ENCODE results near the gene SLC2A4. TPM values are rescaled to one million over a fixed set of nuclear protein-coding genes. Genes with fewer than 3 reads are reported as not detected.
A peak's percentile ranks its signal among the peaks of the same experiment; 100 is the strongest.
"Not testable (repeated sequence)": the region's sequence is repeated elsewhere in the genome, so short reads cannot be mapped to it uniquely, and the experiment has no call there.

SLC2A4 gene
- polyA plus RNA-seq, 5 donors = 0.80 to 2.7 (median 1.2) TPM

DNA sequence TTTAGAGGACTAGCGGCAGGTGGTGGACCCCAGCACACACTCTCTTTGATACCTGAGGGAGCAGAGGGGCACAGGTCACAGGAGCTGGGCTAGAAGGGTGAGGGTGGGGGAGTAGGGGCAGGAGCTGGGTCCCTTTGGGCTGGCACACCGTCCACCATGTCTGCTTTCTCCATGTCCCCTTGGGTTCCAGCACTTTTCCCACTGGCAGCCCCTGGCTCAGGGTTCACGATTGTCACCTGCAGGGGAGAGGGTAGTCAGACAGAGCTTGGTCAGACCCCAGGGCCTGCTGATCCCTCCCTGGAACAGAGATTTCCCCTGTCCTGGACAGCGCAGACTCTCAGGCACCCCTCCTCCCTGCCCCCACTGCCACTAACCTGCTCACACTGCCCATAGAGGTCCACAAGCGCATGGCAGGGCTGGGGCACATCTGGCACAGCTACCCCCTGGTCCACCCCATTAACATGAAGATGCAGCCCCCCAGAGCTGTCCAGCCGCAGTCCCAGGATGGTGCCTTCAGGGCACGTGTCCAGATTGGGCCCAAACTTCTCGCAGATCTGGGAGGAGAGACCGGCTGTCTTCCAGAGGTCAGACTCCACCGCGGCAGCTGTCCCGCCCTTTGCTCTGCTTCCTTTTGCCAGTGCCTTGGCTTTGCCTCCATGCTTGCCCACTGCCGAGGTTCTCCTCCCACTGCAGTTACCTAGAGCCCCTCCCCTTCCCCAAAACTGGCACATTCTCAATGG, 36.8 kb downstream of the SLC2A4 start:
- DNase-seq = no peak

DNA sequence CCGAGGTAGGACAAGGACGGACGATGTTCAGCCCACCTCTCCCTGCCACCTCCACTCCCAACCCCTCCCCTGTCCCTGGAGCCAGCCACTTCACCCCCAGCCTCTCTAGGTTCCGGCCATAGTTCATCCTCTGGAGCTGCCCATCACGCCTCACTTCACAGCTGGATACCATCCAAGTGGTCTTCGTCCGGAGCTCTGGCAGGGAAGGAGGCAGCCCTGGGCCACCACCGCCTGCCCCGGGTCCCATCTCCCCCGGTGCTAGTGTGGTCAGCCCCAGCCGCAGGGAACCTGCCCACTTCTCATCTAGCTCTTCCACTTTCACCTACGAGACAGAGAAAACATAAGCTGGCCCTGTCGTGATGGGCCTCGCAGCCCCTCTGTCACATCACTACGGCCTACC, 39.9 kb downstream of the SLC2A4 start:
- DNase-seq = no peak

DNA sequence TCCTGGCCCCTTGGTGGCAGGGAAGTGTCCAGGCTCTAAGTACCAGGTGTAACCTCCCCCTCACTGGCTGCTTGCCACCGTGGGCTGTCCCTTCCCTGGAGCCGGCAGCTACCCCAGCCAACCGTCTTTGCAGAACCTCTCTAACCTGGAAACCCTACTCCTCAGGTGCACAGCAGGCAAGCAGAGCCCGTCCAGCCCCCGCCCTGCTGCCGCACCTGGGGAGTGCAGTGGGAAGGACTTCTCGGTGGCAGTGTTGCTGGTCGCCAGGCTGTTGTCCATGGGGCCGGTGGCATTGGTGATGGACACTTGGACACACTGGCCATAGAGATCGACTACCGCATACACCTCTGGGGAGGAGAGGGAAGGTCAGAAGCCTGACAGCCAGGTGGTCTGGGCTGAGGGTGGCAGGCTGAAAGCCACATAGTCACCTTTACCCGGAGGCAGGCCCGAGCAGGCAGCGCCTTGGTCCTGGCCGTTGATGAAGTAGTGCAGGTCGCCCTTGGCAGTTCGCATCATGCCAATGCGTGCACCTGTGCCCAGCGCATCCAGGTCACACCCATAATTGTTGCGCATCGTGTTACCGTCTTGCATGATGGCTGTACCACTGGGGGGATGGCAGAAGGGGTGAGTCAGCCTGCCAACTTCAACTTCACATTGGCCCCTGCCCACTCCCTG, 41.1 kb downstream of the SLC2A4 start:
- DNase-seq = no peak

DNA sequence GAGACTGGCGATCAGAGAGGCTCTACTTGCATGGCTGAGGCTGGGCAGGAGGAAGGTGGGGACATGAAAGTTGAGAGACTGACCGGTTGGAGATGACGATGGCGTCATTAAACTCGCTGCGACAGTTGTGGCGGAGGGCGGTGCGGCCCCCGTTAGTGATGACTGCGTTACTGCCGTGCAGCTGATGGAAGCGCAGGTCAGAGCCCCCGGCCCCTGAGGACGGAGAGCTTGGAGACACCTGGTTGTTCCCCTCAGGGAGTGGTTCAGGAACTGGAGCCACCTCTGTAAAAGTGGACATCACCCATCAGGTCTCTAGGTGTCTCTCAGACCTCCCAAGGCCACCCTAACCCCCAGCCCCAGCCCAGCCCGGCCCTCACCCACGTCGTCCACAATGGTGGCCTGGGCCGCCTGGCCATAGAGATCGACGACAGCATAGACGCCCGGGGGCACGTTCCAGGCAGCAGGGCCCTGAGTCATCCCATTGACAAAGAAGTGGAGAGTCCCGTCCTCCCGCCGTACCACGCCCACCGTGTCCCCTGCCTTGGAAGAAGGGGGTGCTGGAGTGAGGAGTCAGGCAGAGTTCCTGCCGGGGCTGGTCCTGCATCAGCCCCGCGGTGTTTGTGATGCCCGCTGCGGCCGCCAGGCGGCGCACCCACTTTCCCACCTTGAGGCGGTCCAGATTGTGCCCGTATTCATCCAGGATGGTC, 42.4 kb downstream of the SLC2A4 start:
- DNase-seq = no peak

DNA sequence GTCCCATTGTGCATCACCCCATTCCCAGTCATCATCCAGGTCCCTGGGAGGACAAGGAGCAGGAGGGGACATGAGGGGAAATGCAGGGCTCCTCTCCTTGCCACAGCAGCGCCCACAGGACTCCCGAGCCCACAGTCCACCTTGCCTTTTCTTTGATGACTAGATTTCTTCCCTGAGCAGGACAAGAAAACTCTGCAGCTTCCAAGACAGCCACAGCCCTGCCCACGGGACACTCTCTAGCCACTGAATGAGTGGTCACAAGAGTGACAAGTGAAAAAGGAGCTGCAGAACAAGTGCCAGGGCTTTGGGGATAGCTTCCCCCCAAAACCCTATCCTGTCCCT, 42.9 kb downstream of the SLC2A4 start:
- no peak for DNase-seq

DNA sequence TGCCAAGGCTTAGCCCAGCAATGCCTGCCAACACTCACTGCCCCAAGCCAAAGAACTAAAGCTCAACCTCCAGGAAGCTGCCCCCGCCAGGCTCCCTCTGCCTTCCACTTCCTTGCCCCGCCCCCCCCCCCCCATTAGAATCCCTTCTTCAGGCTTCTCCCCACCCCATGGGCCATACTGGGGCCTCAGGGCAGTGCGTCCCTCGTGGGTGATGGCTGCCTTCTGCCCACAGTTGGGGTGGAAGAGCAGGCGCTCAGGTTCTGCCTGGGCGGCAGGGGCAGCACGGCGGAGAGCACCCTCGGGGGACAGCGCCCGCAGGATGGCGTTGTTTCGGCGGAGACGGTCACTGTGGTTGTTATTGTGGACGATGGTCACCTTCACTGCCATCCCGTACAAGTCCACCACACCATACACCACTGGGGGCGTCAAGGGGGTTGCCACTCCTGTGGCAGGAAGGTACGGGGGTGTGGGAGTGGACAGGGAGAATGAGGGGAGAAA, 43.6 kb downstream of the SLC2A4 start:
- no peak for DNase-seq

DNA sequence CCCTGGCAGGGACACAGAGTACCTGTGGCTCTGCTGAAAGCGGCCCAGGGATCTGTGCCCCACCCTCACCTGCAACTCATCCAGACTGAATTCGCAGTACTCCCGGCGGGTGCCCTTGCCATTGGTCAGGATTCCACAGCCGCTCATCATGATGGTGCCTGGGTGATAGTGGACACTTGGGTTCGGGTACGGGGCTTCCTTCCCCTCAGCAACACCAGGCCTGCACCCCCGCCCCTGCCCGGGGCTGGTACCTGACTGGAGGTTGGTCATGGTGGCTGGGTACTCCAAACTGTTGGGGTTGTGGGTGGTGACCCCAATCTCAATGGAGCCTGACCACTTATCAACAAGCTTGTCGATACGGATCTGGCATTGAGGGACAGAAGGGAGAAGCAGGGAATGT, 44.7 kb downstream of the SLC2A4 start:
- DNase-seq = no peak

DNA sequence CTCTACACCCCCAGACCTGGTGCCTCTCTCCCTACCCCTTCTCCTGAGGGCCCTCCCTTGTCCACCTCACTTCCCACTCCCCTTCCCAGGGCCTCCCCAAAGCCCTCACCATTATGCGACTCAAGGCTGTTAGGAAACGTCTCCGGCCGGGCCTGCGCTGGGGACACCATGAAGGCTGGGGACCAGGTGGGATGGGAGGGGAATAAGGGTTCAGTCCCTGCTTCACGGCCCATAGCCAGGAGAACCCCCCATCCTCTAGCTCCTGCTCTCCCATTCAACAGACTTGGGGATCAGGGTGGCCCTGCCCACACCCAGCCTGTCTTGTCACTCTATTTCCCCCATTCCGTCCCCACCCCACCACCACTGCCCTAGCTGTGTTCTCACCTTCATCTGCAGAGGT, 45.5 kb downstream of the SLC2A4 start:
- no peak for DNase-seq

DNA sequence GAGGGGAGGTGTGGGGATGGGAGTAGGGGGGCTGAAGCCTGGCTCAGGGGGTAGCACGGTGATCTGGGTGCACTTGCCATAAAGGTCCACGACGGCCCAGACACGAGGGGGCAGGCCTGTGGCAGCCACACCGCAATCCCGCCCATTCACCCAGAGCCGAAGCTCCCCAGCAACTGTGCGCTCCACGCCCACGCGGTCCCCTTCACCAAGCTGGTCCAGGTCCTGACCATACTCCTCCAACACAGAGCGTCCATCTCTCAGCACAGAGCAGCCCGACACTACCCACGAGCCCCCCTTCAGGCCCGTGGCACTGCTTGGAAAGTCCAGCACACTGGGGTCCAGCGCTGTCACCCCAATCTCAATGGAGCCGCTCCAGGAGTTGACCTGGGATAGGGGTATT, 46.0 kb downstream of the SLC2A4 start:
- DNase-seq = no peak

DNA sequence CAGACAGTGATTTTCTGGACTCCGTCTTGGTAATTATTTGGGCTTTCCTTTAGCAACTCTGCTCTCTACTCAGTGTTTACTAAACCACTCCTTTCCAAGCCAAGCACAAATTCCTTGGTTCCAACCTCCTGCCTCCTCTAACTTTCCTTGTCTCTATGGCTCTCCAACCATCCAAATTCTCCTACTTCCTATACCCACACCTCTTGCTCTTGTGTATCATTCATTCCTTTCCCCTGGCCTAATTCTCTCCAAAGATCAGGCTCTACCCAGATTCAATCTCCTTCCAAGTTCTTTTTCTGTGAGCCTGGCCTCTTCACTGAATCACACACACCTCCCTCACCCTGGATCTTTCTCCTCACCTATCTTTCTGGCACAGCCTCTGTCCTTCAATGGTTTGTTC, 46.5 kb downstream of the SLC2A4 start:
- DNase-seq = no peak

DNA sequence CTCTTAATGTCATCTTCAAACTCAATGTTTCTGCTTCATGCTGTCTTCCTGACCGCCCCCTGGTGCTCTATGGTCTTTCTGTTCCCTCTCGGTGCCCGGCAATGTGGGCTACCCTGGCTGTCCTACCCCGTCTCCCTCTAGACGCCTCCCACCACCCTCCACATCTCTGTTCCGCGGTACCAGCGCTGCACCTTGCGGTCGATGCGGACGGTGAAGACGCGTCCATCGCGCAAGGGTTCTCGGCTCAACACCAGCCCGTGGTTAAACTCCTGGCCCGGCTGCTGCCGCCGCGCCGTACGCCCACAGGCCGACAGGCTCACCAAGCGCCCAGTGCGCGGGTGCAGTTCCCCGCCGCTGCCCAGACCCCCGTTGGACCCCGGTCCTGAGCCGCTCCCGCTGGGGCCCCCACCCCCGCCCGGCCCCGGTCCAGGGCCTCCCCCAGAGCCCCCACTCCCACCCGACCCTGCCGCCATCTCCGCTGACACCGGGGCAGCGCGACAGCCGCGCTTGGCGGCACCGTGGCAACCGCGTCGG, 47.4 kb downstream of the SLC2A4 start, which contains the start of gene NEURL4:
Gene NEURL4 (minus strand): TSS at position 496 of the 534 bp plus-strand sequence. CDS start 23 bp downstream, at position 473.
- no peak for DNase-seq

DNA sequence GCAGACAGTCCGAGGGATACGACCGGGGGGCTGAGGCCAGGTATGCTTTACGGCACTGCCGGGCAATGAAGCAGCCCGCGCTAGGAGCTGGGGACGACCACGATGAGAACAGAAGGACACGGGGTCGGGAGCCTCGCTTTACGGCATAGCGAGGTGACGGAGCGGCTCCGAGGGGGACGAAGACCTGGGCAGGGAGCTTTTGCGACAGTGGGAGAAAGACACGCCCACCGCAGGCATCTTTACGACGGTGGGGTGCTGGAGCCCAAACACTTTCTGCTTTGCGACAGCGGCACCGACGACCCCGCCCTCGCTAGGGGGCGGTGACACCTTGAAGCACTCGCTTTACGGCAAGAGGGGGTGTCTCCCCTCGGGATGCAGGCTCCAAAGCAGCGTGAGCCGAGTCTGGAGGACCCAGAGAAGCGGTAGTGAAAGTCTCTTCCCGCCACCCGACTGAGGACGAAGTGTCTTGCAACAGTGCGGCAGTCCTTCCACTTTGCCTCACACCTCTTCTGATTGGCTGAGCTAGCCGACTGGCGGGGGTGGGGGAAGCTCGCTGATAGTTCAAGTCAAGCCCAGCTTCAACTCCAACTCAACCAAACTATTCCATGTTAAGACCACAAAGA, 48.0 kb downstream of the SLC2A4 start:
- peak; percentile 99 for DNase-seq

DNA sequence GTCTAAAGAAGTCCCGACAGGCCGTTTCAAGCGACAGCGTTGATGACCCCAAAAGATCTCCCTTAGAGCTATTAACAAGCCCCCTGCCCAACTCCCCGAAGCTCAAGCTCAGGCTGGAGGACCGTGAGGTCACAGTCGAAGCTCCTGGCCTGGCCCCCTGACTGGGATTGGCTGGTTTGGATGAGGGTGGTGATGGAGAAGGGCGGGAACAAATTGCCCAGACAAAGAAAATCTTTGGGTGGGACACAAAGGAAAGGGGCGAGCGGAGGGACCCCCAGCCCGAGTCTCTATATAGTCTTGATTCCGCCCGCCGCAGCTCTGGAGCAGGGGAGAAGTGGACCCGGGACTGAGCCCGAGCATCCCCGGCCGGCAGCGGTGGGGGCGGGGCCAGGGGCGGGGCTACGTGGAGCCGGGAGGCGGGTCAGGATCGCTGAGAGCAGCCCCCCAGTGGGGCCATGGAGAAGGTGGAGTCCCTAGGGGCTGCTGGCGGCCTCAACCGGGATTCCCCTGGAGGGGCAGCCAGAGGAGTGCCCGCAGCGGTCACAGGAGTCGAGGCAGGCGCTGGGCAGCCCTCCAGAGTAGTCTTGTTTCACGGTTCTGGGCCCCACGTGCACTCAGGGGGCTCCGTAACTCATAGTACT, 48.6 kb downstream of the SLC2A4 start:
- DNase-seq = peak in 1 of 2 donors; percentile 79

DNA sequence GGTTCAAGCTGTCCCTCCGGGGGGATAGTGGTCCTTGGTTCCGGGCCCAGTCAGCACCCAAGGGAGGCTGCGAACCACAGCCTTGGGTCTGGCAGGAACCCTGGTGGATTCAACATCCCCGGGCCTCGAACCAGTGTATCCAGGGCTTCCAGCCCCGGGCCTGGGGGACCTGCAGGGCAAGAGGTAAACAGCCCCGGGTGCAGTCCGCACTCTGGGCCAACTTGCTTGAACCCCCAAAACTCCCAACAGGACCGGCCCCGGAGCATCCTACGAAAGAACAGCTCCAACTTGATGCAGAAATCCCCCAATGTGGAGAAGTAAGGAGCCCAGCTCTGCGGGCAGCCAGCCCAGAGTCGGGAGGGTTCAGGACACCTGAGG, 49.1 kb downstream of the SLC2A4 start:
- no peak for DNase-seq

DNA sequence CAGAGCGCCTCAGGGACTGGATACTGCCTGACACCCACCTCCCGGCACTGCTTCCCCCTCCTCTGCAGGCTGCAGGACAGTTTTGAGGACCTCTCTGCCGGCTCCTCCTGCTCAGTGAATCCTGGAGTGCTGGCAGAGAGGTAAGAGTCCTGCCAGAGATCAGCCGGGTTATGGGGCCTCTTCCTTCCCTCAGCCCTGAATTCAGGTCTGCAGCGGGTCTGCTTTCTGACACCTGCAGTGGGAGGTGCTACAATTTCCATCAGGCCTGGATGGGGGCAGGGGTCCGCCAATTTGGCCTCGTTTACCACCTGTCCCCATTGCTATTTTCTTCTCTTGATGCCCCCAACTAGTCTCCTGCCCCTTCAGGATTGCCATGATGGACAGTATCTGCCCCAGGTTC, 50.6 kb downstream of the SLC2A4 start:
- no peak for DNase-seq

DNA sequence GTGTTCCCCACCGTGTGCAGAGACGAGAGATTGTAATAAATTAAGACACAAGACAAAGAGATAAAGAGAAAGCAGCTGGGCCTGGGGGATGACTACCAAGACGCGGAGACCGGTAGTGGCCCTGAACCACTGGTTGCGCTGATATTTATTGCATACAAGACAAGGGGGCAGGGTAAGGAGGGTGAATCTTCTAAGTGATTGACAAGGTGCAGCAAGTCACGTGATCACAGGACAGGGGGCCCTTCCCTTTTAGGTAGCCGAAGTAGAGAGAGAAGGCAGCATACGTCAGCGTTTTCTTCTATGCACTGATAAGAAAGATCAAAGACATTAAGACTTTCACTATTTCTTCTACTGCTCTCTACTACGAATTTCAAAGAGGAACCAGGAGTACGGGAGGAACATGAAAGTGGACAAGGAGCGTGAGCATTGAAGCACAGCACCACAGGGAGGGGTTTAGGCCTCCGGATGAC, 51.1 kb downstream of the SLC2A4 start:
- DNase-seq = not testable (repeated sequence)

DNA sequence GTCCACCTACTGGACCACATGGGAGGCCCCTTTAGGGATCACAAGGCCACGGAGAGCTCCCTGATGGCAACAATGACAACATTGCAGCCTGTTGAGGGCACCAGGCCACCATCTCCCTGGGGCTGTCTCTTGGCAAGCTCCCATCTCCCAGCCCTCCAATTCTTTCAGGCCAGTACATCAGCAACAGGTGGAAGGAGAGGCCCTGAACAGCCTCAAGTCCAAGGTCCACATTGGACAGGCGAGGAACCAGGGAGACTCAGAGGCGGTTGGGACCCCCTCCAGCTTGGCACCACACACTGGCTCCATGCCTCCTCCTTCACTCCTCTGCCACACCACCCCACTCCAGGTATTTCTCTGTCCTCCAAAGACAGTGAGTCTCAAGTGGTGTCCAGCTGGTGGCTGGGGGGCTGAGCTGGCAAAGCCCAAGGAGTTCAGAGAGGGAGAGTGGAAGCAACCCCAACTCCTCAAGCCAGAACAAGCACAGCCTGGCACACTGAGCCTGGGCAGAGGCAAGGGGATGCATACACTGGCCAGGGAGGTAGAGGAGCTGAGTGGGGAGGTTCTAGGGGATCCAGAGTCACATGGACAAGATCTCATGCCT, 53.5 kb downstream of the SLC2A4 start:
- no peak for DNase-seq

DNA sequence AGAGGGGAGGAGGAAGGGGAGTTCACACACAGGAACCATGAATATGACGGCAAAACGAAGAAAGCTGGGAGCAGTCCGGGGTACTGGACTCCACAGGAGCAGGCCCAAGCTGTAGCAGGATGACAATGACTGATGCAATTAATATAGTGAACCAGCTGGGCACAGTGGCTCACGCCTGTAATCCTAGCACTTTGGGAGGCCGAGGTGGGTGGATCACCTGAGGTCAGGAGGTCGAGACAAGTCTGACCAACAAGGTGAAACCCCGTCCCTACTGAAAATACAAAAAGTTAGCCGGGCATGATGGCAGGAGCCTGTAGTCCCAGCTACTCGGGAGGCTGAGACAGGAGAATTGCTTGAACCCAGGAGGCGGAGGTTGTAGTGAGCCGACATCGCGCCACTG, 54.2 kb downstream of the SLC2A4 start:
- DNase-seq = not testable (repeated sequence)

DNA sequence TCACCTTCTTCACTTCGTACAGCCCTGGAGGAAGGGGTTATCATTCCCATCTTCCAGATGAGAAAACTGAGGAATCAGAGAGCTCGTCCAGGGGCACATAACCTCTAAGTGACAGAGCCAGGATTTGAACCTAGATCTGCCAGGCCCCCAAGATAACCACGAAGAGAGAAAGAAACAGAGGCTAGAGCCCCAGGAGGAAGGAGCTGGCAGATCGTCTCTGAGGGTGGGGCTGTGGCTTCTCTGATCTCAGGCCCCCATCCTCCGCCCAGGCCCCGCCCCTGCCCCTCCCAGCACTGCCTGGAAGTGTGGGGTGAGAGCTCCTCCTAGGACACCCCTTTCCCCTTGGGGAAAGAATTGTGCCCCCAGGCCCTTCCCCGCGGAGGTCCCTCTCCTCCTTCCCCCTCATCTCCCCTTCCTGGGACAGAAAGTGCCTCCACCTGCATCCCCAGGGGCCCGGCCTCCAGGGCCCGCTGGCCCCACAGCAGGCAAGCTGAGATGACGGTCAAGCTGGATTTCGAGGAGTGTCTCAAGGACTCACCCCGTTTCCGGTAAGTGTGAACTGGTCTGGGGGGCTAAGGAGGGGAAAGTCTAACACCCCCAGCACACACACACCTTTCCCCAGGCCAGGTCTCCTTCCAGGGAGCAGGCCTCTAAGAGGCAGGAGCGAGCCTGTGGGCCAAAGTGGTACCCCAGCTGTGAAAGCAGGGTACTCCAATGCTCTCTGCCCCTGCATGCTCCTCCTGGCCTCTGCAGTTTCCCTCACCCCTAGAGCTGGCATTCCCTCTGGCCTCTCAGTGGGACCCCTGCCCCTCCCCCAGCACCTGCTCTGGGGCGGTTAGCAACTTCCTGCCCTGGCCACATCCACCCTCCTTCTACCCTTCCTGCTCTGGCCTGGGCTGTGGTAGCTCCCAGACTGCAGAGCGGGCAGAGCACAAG, 55.0 kb downstream of the SLC2A4 start, which contains the start of gene ACAP1:
Gene ACAP1 (plus strand): TSS at position 290 of the 936 bp plus-strand sequence. CDS start 206 bp downstream, at position 496.
- no peak for DNase-seq

DNA sequence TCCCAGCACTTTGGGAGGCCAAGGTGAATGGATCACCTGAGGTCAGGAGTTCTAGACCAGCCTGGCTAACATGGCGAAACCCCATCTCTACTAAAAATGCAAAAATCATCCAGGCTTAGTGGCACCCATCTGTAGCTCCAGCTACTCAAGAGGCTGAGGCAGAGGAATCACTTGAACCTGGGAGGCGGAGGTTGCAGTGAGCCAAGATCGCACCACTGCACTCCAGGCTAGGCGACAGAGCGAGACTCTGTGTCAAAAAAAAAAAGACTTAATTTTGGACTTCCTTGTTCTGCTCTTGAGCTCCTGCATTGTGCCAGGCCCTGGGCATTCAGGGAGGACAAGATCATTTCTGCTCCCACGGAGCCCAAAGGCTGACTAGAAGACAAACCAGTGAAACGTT, 56.1 kb downstream of the SLC2A4 start:
- not testable (repeated sequence) for DNase-seq

Measured in right lung (tissue), 5 donors.